Neural cell (in vitro differentiated cells): Measurements from ENCODE around the gene MYRIP. TPM values are rescaled to one million over a fixed set of nuclear protein-coding genes. Genes with fewer than 3 reads are reported as not detected.

Experiments
- H2AFZ ChIP-seq: fragments of 200-600, 300-800 bp; sonication (generic), shearing (Covaris generic); 2 replicates; pipeline ENCODE4 v1.6.0; 2014; ENCODE audit warnings: low read depth, mild to moderate bottlenecking, antibody characterized with exemption, low read length, moderate library complexity
- H3F3A ChIP-seq: fragments of 200-600 bp; shearing (Covaris generic); 2 replicates; pipeline ENCODE4 v1.6.1; 2016; ENCODE audit warnings: mild to moderate bottlenecking, moderate library complexity, mixed read lengths, antibody characterized with exemption, low read length; ENCODE audit not compliant: insufficient read depth, poor library complexity, severe bottlenecking
- H3K27ac ChIP-seq: fragments of 200-600, 300-800 bp; sonication (generic), shearing (Covaris generic); 2 replicates; pipeline ENCODE4 v1.5.1; 2014; ENCODE audit warnings: mild to moderate bottlenecking, low read length, moderate library complexity
- H3K27me3 ChIP-seq: fragments of 300-800, 200-600 bp; sonication (generic), shearing (Covaris generic); 2 replicates; pipeline ENCODE4 v1.6.0; 2014; ENCODE audit warnings: mild to moderate bottlenecking, low read depth, low read length, moderate library complexity; ENCODE audit not compliant: insufficient read depth
- H3K36me3 ChIP-seq: fragments of 300-800, 200-600 bp; sonication (generic), shearing (Covaris generic); 2 replicates; pipeline ENCODE4 v1.5.1; 2014; ENCODE audit warnings: mild to moderate bottlenecking, antibody characterized with exemption, low read length, moderate library complexity; ENCODE audit not compliant: insufficient read depth
- H3K4me2 ChIP-seq: fragments of 300-800, 200-600 bp; sonication (generic), shearing (Covaris generic); 2 replicates; pipeline ENCODE4 v1.6.0; 2014; ENCODE audit warnings: mild to moderate bottlenecking, low read length
- H3K4me3 ChIP-seq: fragments of 300-800, 200-600 bp; sonication (generic), shearing (Covaris generic); 2 replicates; pipeline ENCODE4 v1.5.1; 2014; ENCODE audit warnings: mild to moderate bottlenecking, low read length, moderate library complexity
- H3K79me2 ChIP-seq: fragments of 200-600 bp; shearing (Covaris generic); replicated peaks from 2 replicates; pipeline ENCODE4 v1.6.0; 2014; ENCODE audit warnings: mild to moderate bottlenecking, low read length, moderate library complexity; ENCODE audit not compliant: insufficient read depth
- H3K9ac ChIP-seq: fragments of 300-800, 200-600 bp; sonication (generic), shearing (Covaris generic); 2 replicates; pipeline ENCODE4 v1.6.1; 2016; ENCODE audit warnings: mild to moderate bottlenecking, low read length, mixed read lengths
- H3K9me2 ChIP-seq: fragments of 200-600 bp; shearing (Covaris generic); 2 replicates; pipeline ENCODE4 v1.6.1; 2016; ENCODE audit warnings: mild to moderate bottlenecking, low read length, mixed read lengths; ENCODE audit not compliant: insufficient read depth
- H3K9me3 ChIP-seq: fragments of 200-600, 300-800 bp; sonication (generic), shearing (Covaris generic); 2 replicates; pipeline ENCODE4 v1.6.1; 2016; ENCODE audit warnings: mild to moderate bottlenecking, mixed run types, low read length, moderate library complexity, mixed read lengths
- H4K20me1 ChIP-seq: fragments of 200-600 bp; shearing (Covaris generic); 2 replicates; pipeline ENCODE4 v1.6.1; 2016; ENCODE audit warnings: mild to moderate bottlenecking, mixed run types; ENCODE audit not compliant: insufficient read depth
- CTCF ChIP-seq: fragments of 450-650 bp; IDR thresholded peaks from 2 replicates; pipeline ENCODE4 v1.5.1; 2014; ENCODE audit warnings: antibody characterized with exemption, mild to moderate bottlenecking, moderate library complexity; ENCODE audit not compliant: poor library complexity, severe bottlenecking
- EP300 ChIP-seq: fragments of 450-650 bp; conservative IDR thresholded peaks from 2 replicates; pipeline ENCODE4 v1.6.1; 2014; ENCODE audit warnings: antibody characterized with exemption, mild to moderate bottlenecking, moderate library complexity; ENCODE audit not compliant: poor library complexity, severe bottlenecking
- EZH2 ChIP-seq: fragments of 200-600, 300-800 bp; shearing (Covaris generic), sonication (generic); IDR thresholded peaks from 2 replicates; pipeline ENCODE4 v1.6.1; 2014; ENCODE audit warnings: antibody characterized with exemption, low read length, borderline replicate concordance, mild to moderate bottlenecking; ENCODE audit not compliant: insufficient read depth, poor library complexity, severe bottlenecking
- MXI1 ChIP-seq: fragments of 450-650 bp; conservative IDR thresholded peaks from 2 replicates; pipeline ENCODE4 v1.6.1; 2014; ENCODE audit warnings: antibody characterized with exemption, mild to moderate bottlenecking; ENCODE audit not compliant: poor library complexity, severe bottlenecking
- POLR2AphosphoS5 ChIP-seq: IDR thresholded peaks from 2 replicates; pipeline ENCODE4 v1.6.1; 2012
- RAD21 ChIP-seq: fragments of 450-650 bp; conservative IDR thresholded peaks from 2 replicates; pipeline ENCODE4 v1.6.1; 2014; ENCODE audit warnings: antibody characterized with exemption, mild to moderate bottlenecking, moderate library complexity
- REST ChIP-seq: IDR thresholded peaks from 2 replicates; pipeline ENCODE4 v1.6.1; 2012; ENCODE audit warnings: borderline replicate concordance
- SMC3 ChIP-seq: fragments of 450-650 bp; conservative IDR thresholded peaks from 2 replicates; pipeline ENCODE4 v1.6.1; 2014; ENCODE audit warnings: antibody characterized with exemption, mild to moderate bottlenecking, moderate library complexity; ENCODE audit not compliant: poor library complexity
- TAF1 ChIP-seq: IDR thresholded peaks from 2 replicates; pipeline ENCODE4 v1.6.1; 2012; ENCODE audit warnings: low read depth
- polyA plus RNA-seq: library from polyadenylated mRNA; depleted of rRNA; stranded (reverse); fragments of >200 nt; gene quantifications from 2 replicates; pipeline ENCODE4 v1.2.3, GENCODE V29; 2014

MYRIP gene
- polyA plus RNA-seq, 1 donor from 2014 or later: 0.76 TPM

- Histone ChIP-seq H3K9ac (no peak overlapping the region), H3F3A (no peaks in the 10 kb centered on the region), H3K79me2 (no peaks in the 10 kb centered on the region), H3K27ac (no peak overlapping the region), H4K20me1 (no peaks in the 10 kb centered on the region), H2AFZ (no peak overlapping the region), H3K9me3 (no peaks in the 10 kb centered on the region), H3K27me3 (no peaks in the 10 kb centered on the region), H3K9me2 (no peaks in the 10 kb centered on the region), H3K36me3 (no peaks in the 10 kb centered on the region), H3K4me2 (no peak overlapping the region), H3K4me3 (no peak overlapping the region)
- no peak for TF ChIP-seq POLR2AphosphoS5
- no peak for TF ChIP-seq EP300
- TF ChIP-seq TAF1: no peak
- TF ChIP-seq SMC3: no peak
- no peak for TF ChIP-seq CTCF
- no peak for TF ChIP-seq MXI1
- TF ChIP-seq EZH2: no peak
- TF ChIP-seq RAD21: no peak
- TF ChIP-seq REST: no peak
These were observed 162.2 kb downstream of the MYRIP start for GRCh38 chr3:39971559-39972031.

GRCh38 chr3:39972508-39972907, 163.1 kb downstream of the MYRIP start:
- H3K36me3 ChIP-seq: no peaks in the 10 kb centered on the region
- no peaks in the 10 kb centered on the region for H3F3A ChIP-seq
- H3K4me3 ChIP-seq: no peak overlapping the region
- TF ChIP-seq SMC3 (no peak), POLR2AphosphoS5 (no peak), MXI1 (no peak), TAF1 (no peak), CTCF (no peak), EZH2 (no peak), EP300 (no peak), RAD21 (no peak), REST (no peak)
- no peaks in the 10 kb centered on the region for H4K20me1 ChIP-seq
- no peaks in the 10 kb centered on the region for H3K9me2 ChIP-seq
- H3K79me2 ChIP-seq: no peaks in the 10 kb centered on the region
- H3K27me3 ChIP-seq: no peaks in the 10 kb centered on the region
- H3K9me3 ChIP-seq: no peaks in the 10 kb centered on the region
- no peak overlapping the region for H3K9ac ChIP-seq
- no peak overlapping the region for H3K27ac ChIP-seq
- H2AFZ ChIP-seq: no peak overlapping the region
- H3K4me2 ChIP-seq: no peak overlapping the region
